ENCODE results near the gene EIF2B5.

The EIF2B5 gene

GRCh38 chr3:184180165-184180564 lies 45.0 kb downstream of the EIF2B5 start:
- peaks cover 4 to 22% (median 20%) of the 10 kb centered on the region in 4 experiments for H3K4me1 ChIP-seq (ENCODE audit: control extremely low read depth in 1 of 4, control insufficient read depth in 4 of 4, insufficient read depth in 4 of 4, low read length in 3 of 4)
- no peaks in the 10 kb centered on the region for H3K27me3 ChIP-seq (replicated peaks in 2 of 5; ENCODE audit: control insufficient read depth in 4 of 5, insufficient read depth in 5 of 5, low read length in 4 of 5)
- ChIA-PET CTCF (interaction anchor here (1.1 to 1.4 kb wide), 2 partner anchors 46 to 282 kb away, joined by 3 read pairs; no protein-coding TSS in a partner anchor), POLR2A (no interaction called here)
- peaks cover 33 to 78% (median 69%) of the 10 kb centered on the region in 4 experiments for H3K36me3 ChIP-seq (ENCODE audit: control insufficient read depth in 4 of 4, insufficient read depth in 4 of 4, low read length in 3 of 4)
- 68% methylated on average over 3 of the region's 6 CpGs for WGBS (ENCODE audit: insufficient coverage)
- no peak overlapping the region for H3K27ac ChIP-seq (ENCODE audit: insufficient read depth in 1 of 2, low read depth in 1 of 2, low read length in 2 of 2, poor library complexity in 1 of 2, severe bottlenecking in 2 of 2)
- no peaks in the 10 kb centered on the region for H3K9me3 ChIP-seq (ENCODE audit: control extremely low read depth in 1 of 5, control insufficient read depth in 4 of 5, insufficient read depth in 2 of 5, low read depth in 1 of 5, low read length in 4 of 5)
- no peak for DNase-seq
- no peak overlapping the region for H3K4me3 ChIP-seq (ENCODE audit: control insufficient read depth in 1 of 7, extremely low read depth in 1 of 7, insufficient read depth in 4 of 7, low read depth in 2 of 7, low read length in 6 of 7)

DNA sequence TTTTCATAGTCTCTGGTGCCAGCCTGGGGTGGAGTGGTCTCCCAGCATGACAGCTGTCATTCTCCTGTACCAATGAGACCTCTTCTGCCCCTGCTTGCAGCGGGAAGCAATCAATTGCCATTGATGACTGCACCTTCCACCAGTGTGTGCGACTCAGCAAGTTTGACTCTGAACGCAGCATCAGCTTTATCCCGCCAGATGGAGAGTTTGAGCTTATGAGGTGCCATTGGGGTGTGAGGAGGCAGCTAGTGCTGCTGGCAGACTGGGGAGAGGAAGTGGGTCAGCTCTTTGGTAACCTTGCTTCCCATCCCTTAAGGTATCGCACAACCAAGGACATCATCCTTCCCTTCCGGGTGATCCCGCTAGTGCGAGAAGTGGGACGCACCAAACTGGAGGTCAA lies 46.4 kb downstream of the EIF2B5 start:
- ChIA-PET POLR2A (no interaction called here), CTCF (interaction anchor here (0.7 to 1.5 kb wide), 3 partner anchors 9 to 68 kb away, joined by 3 to 4 read pairs (median 4); partner anchors contain the start of gene EEF1AKMT4)
- Histone ChIP-seq H3K27ac (ENCODE audit: insufficient read depth in 1 of 2, low read depth in 1 of 2, low read length in 2 of 2, poor library complexity in 1 of 2, severe bottlenecking in 2 of 2) (no peak overlapping the region), H3K4me1 (ENCODE audit: control extremely low read depth in 1 of 4, control insufficient read depth in 4 of 4, insufficient read depth in 4 of 4, low read length in 3 of 4) (peaks cover 4 to 17% (median 13%) of the 10 kb centered on the region in 4 experiments), H3K27me3 (replicated peaks in 2 of 5; ENCODE audit: control insufficient read depth in 4 of 5, insufficient read depth in 5 of 5, low read length in 4 of 5) (no peaks in the 10 kb centered on the region), H3K9me3 (ENCODE audit: control extremely low read depth in 1 of 5, control insufficient read depth in 4 of 5, insufficient read depth in 2 of 5, low read depth in 1 of 5, low read length in 4 of 5) (no peaks in the 10 kb centered on the region), H3K36me3 (ENCODE audit: control insufficient read depth in 4 of 4, insufficient read depth in 4 of 4, low read length in 3 of 4) (peaks cover 33 to 78% (median 69%) of the 10 kb centered on the region in 4 experiments), H3K4me3 (ENCODE audit: control insufficient read depth in 1 of 7, extremely low read depth in 1 of 7, insufficient read depth in 4 of 7, low read depth in 2 of 7, low read length in 6 of 7) (no peak overlapping the region)
- DNase-seq, result no peak
- WGBS (ENCODE audit: insufficient coverage), result 100% methylated on average over 9 of the region's 9 CpGs

DNA sequence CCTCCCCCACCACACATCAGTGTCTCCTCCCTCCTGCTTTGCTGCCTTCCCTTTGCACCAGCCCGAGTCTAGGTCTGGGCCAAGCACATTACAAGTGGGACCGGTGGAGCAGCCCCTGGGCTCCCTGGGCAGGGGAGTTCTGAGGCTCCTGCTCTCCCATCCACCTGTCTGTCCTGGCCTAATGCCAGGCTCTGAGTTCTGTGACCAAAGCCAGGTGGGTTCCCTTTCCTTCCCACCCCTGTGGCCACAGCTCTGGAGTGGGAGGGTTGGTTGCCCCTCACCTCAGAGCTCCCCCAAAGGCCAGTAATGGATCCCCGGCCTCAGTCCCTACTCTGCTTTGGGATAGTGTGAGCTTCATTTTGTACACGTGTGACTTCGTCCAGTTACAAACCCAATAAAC lies 48.5 kb downstream of the EIF2B5 start:
- H3K4me1 ChIP-seq (ENCODE audit: control extremely low read depth in 1 of 4, control insufficient read depth in 4 of 4, insufficient read depth in 4 of 4, low read length in 3 of 4), result peaks cover 12 to 23% (median 18%) of the 10 kb centered on the region in 4 experiments
- H3K9me3 ChIP-seq (ENCODE audit: control extremely low read depth in 1 of 5, control insufficient read depth in 4 of 5, insufficient read depth in 2 of 5, low read depth in 1 of 5, low read length in 4 of 5), result no peaks in the 10 kb centered on the region
- no peak for DNase-seq
- POLR2A ChIA-PET, result interaction anchor here (0.5 kb wide), 1 partner anchor 429 kb away, joined by 4 read pairs; no protein-coding TSS in a partner anchor
- WGBS (ENCODE audit: insufficient coverage), result 92% methylated on average over 2 of the region's 5 CpGs
- H3K27me3 ChIP-seq (replicated peaks in 2 of 5; ENCODE audit: control insufficient read depth in 4 of 5, insufficient read depth in 5 of 5, low read length in 4 of 5), result no peaks in the 10 kb centered on the region
- H3K36me3 ChIP-seq (ENCODE audit: control insufficient read depth in 4 of 4, insufficient read depth in 4 of 4, low read length in 3 of 4), result peaks cover 34 to 71% (median 67%) of the 10 kb centered on the region in 4 experiments
- H3K27ac ChIP-seq (ENCODE audit: insufficient read depth in 1 of 2, low read depth in 1 of 2, low read length in 2 of 2, poor library complexity in 1 of 2, severe bottlenecking in 2 of 2), result no peak overlapping the region
- CTCF ChIA-PET, result interaction anchor here (1.0 to 2.0 kb wide), 2 partner anchors 10 to 12 kb away, joined by 3 to 7 read pairs; no protein-coding TSS in a partner anchor
- H3K4me3 ChIP-seq (ENCODE audit: control insufficient read depth in 1 of 7, extremely low read depth in 1 of 7, insufficient read depth in 4 of 7, low read depth in 2 of 7, low read length in 6 of 7), result no peak overlapping the region

DNA sequence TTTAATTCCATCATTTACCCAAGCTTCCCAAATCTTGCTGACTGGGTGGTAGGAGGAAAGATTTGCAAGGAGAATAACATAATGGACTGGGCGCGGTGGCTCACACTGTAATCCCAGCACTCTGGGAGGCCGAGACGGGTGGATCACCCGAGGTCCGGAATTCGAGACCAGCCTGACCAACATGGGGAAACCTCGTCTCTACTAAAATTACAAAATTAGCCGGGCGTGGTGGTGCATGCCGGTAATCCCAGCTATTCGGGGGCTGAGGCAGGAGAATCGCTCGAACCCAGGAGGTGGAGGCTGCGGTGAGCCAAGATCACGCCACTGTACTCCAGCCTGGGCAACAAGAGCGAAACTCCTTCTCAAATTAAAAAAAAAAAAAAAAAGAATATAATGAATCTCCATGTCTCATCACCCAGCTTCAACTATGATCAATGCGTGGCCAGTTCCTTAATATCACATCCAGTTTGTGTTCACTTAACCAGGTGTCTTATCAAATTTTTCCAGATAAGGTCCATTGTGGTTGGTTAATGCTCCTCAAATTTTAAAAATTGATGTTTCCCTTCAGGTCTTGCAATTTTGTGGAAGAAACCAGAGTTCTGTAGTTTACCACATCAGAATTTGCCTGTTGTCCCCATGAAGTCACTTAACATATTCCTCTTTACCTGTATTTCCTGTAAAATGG lies 49.5 kb downstream of the EIF2B5 start:
- Histone ChIP-seq H3K27me3 (replicated peaks in 2 of 5; ENCODE audit: control insufficient read depth in 4 of 5, insufficient read depth in 5 of 5, low read length in 4 of 5) (no peaks in the 10 kb centered on the region), H3K4me1 (ENCODE audit: control extremely low read depth in 1 of 4, control insufficient read depth in 4 of 4, insufficient read depth in 4 of 4, low read length in 3 of 4) (peaks cover 12 to 23% (median 18%) of the 10 kb centered on the region in 4 experiments), H3K27ac (ENCODE audit: insufficient read depth in 1 of 2, low read depth in 1 of 2, low read length in 2 of 2, poor library complexity in 1 of 2, severe bottlenecking in 2 of 2) (peak overlapping the region in 1 of 2 experiments; percentile 89), H3K4me3 (ENCODE audit: control insufficient read depth in 1 of 7, extremely low read depth in 1 of 7, insufficient read depth in 4 of 7, low read depth in 2 of 7, low read length in 6 of 7) (peak overlapping the region in 1 of 7 experiments; percentile 69), H3K9me3 (ENCODE audit: control extremely low read depth in 1 of 5, control insufficient read depth in 4 of 5, insufficient read depth in 2 of 5, low read depth in 1 of 5, low read length in 4 of 5) (no peaks in the 10 kb centered on the region), H3K36me3 (ENCODE audit: control insufficient read depth in 4 of 4, insufficient read depth in 4 of 4, low read length in 3 of 4) (peaks cover 31 to 71% (median 68%) of the 10 kb centered on the region in 4 experiments)
- 100% methylated on average over 8 of the region's 18 CpGs for WGBS (ENCODE audit: insufficient coverage)
- DNase-seq, result peak in 1 of 3 donors; percentile 4
- ChIA-PET POLR2A (no interaction called here), CTCF (interaction anchor here (1.0 to 2.0 kb wide), 2 partner anchors 11 kb away, joined by 3 to 7 read pairs; no protein-coding TSS in a partner anchor)

DNA sequence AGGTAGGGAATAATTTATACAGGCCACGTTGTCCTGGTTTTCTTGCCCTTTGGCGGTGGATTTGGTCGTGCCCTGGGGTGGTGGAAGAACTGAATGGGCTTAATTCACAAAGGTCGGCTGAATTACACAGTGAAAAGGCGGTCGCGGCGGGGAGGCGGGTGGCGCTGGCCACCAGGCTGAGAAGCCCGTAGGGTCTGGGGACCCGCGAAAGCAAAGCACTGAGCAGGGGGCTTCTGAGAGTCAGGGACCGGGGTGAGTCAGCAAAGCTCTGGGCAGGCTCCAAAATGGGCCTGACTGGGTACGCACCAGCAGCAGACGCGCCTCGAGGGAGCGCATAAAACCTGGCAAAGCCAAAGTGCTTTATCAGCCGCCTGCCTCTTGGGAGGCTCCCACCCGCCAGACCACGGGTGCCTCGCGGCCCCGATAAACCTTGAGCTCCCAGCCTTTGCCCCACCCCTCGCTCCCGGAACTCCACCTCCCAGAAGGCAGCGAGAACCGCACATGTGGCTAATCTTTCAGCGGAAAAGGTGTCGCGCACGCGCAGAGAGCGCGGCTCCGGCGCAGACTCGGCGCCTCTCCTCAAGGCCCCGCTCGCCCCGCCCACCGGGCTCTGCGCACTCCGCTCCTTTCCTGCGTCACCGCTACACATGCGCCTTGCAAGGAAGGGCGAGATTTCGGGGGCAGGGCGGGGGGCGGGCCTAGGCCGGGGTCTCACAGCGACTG lies 50.5 kb downstream of the EIF2B5 start:
- Histone ChIP-seq H3K4me3 (ENCODE audit: control insufficient read depth in 1 of 7, extremely low read depth in 1 of 7, insufficient read depth in 4 of 7, low read depth in 2 of 7, low read length in 6 of 7) (peak overlapping the region; percentile 79 to 99 (median 95)), H3K9me3 (ENCODE audit: control extremely low read depth in 1 of 5, control insufficient read depth in 4 of 5, insufficient read depth in 2 of 5, low read depth in 1 of 5, low read length in 4 of 5) (no peaks in the 10 kb centered on the region), H3K27ac (ENCODE audit: insufficient read depth in 1 of 2, low read depth in 1 of 2, low read length in 2 of 2, poor library complexity in 1 of 2, severe bottlenecking in 2 of 2) (peak overlapping the region; percentile 51 to 89), H3K36me3 (ENCODE audit: control insufficient read depth in 4 of 4, insufficient read depth in 4 of 4, low read length in 3 of 4) (peaks cover 24 to 71% (median 66%) of the 10 kb centered on the region in 4 experiments), H3K27me3 (replicated peaks in 2 of 5; ENCODE audit: control insufficient read depth in 4 of 5, insufficient read depth in 5 of 5, low read length in 4 of 5) (no peaks in the 10 kb centered on the region), H3K4me1 (ENCODE audit: control extremely low read depth in 1 of 4, control insufficient read depth in 4 of 4, insufficient read depth in 4 of 4, low read length in 3 of 4) (peaks cover 12 to 23% (median 18%) of the 10 kb centered on the region in 4 experiments)
- POLR2A ChIA-PET, result interaction anchor here (0.9 to 1.0 kb wide), 2 partner anchors 294 to 736 kb away, joined by 3 to 4 read pairs; no protein-coding TSS in a partner anchor
- CTCF ChIA-PET, result interaction anchor here (0.7 to 1.6 kb wide), 2 partner anchors 41 to 64 kb away, joined by 3 to 9 read pairs; partner anchors contain the start of gene EEF1AKMT4
- DNase-seq, result peak; percentile 100
- 6% methylated on average over 41 of the region's 55 CpGs for WGBS (ENCODE audit: insufficient coverage)

DNA sequence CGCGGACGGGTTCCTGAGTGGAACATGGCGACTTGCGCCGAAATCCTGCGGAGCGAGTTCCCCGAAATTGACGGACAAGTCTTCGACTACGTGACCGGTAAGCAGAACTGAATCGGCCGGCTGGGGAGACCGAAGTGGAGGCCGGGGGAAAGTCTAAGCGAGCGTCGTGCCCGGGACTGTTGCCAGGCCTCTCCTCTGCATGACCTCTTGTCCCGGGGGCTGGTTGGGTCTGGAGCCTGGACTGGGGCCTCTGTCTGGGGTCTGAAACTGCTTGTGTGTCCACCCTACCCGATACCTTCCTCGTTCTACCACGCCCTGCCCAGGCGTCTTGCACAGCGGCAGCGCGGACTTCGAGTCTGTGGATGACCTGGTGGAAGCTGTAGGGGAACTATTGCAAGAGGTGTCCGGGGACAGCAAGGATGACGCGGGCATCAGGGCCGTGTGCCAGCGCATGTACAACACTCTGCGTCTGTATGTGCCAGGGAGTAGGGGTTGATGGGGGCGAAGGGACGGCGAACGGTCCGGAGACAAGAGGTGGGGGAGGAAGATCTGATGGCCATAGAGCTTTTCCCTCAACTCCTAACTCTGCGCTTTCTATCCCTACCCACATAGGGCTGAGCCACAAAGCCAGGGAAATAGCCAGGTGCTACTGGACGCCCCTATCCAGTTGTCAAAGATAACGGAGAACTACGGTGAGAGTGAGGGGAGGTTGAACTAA lies 51.2 kb downstream of the EIF2B5 start, which contains the start of gene ABCF3:
Gene ABCF3, plus strand, starts transcription at position 16 of the 718 bp plus-strand sequence. Its CDS starts 9 bp downstream, at position 25.
- WGBS (ENCODE audit: insufficient coverage), result 0% methylated on average over 34 of the region's 45 CpGs
- H3K9me3 ChIP-seq (ENCODE audit: control extremely low read depth in 1 of 5, control insufficient read depth in 4 of 5, insufficient read depth in 2 of 5, low read depth in 1 of 5, low read length in 4 of 5), result no peaks in the 10 kb centered on the region
- POLR2A ChIA-PET, result interaction anchor here (0.7 to 1.0 kb wide), 3 partner anchors 11 to 736 kb away, joined by 3 to 4 read pairs (median 3); no protein-coding TSS in a partner anchor
- peak in 2 of 3 donors; percentile 23 to 51 for DNase-seq
- H3K4me1 ChIP-seq (ENCODE audit: control extremely low read depth in 1 of 4, control insufficient read depth in 4 of 4, insufficient read depth in 4 of 4, low read length in 3 of 4), result peaks cover 12 to 23% (median 18%) of the 10 kb centered on the region in 4 experiments
- peak within 1 kb of the TSS; percentile 56 to 89 for H3K27ac ChIP-seq (ENCODE audit: insufficient read depth in 1 of 2, low read depth in 1 of 2, low read length in 2 of 2, poor library complexity in 1 of 2, severe bottlenecking in 2 of 2)
- H3K36me3 ChIP-seq (ENCODE audit: control insufficient read depth in 4 of 4, insufficient read depth in 4 of 4, low read length in 3 of 4), result peaks cover 25 to 71% (median 65%) of the 10 kb centered on the region in 4 experiments
- H3K27me3 ChIP-seq (replicated peaks in 2 of 5; ENCODE audit: control insufficient read depth in 4 of 5, insufficient read depth in 5 of 5, low read length in 4 of 5), result no peaks in the 10 kb centered on the region
- peak within 1 kb of the TSS; percentile 79 to 99 (median 95) for H3K4me3 ChIP-seq (ENCODE audit: control insufficient read depth in 1 of 7, extremely low read depth in 1 of 7, insufficient read depth in 4 of 7, low read depth in 2 of 7, low read length in 6 of 7)
- CTCF ChIA-PET, result interaction anchor here (0.7 to 1.6 kb wide), 5 partner anchors 10 to 63 kb away, joined by 3 to 9 read pairs (median 3); partner anchors contain the start of gene EEF1AKMT4
